ENCODE data around the gene TMEM205.

DNA sequence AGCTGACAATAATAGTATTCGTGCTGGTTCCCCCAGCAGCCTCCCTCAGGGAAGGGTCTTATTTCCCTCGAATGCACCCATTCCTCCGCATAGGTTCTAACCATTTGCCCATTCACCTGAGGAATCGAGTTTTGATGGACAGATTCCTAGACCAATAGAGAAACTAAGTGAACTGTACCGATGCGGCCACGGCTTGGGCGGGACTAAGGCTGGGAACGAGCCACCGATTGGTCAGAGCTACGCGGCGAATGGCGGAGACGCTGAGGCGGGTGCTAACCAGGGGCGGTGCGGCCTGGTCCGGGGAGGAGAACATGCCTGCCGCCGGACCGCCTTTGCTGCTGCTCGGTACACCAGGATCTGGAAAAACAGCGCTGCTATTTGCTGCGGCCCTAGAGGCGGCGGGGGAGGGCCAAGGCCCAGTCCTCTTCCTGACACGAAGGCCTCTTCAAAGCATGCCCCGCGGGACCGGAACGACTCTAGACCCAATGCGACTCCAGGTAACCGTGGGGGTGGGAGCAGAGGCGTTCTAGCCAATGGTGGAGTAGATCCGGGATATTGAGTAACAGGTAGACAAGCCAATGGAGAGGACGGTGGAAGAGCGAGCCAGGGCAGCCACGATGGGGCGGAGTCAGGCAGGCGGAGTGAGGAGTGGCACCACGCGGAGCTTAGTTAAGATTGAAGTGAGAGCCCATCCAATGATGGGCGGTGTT lies 28.5 kb upstream of the TMEM205 start, which contains the start of gene SWSAP1:
- TF ChIP-seq CTCF (IDR thresholded peaks at IDR 0.05) (peak in 1 of 6 experiments; percentile 25), POLR2A (IDR thresholded peaks at IDR 0.05) (peak in 2 of 4 donors; percentile 3 to 32)
